Measurements from ENCODE around the gene DTNBP1.
"Not testable (repeated sequence)": the region's sequence is repeated elsewhere in the genome, so short reads cannot be mapped to it uniquely, and the experiment has no call there.

DTNBP1 gene

DNA sequence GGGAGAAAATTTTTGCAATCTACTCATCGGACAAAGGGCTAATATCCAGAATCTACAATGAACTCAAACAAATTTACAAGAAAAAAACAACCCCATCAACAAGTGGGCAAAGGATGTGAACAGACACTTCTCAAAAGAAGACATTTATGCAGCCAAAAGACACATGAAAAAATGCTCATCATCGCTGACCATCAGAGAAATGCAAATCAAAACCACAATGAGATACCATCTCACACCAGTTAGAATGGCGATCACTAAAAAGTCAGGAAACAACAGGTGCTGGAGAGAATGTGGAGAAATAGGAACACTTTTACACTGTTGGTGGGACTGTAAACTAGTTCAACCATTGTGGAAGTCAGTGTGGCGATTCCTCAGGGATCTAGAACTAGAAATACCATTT lies 4.1 kb upstream of the DTNBP1 start:
- not testable (repeated sequence) for DNase-seq (ENCODE audit: low spot score)

DNA sequence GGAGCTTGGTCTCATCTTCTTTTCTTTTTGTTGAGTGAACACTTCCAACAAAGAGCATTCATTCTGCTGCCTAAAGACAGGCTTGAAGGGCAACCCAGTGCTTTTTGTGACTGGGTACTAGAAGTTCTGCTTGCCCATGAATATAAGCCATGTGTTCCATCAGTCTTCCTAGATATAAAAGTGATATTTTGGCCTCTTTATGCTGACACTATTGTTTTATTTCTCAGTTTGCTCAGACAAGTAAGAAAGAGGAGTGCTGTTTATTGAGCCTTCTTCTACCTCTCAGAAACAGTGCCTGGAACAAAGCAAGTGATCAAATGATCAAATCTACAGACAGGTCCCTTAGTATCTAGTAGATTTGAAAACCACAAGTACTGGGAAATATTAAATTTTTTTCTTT lies 2.4 kb upstream of the DTNBP1 start:
- no peak for DNase-seq (ENCODE audit: low spot score)

DNA sequence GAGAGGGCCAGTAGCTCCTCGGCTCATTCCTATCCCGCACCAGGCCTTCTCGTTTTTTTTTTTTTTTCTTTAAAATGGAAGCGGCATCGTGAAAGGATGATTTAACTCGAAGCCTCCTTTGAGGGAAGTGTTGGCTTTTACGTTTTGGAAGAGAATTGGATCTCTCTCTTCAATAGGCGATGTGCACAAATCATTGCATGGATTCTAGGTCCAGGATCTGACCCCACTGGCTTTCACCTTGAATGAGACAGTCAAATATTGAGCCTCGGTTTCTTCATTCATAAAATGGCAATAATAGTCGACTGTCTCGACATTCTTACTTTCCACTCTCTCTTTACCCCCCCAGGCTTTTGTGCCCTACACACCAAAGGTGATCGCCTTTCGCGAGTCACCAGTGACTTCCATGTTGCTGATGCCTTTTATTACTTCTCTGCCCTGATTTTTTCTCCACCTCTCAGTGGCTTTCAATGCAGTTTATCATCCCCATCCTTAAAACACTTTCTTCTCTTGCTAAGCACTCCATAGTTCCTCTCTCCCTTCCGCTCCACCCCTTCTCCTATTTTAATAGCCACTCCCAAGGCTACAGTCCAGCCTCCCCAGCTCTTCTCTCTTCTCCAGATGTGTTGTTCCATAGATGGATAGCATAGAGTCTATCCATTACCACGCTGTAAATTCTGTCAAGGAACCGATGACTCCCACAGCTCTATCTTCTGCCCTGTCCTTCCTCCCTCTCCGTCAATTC lies 473 bp upstream of the DTNBP1 start:
- no peak for DNase-seq (ENCODE audit: low spot score)

GRCh38 chr6:15661853-15662325 lies 939 bp downstream of the DTNBP1 start:
- no peak for DNase-seq (ENCODE audit: low spot score)

DNA sequence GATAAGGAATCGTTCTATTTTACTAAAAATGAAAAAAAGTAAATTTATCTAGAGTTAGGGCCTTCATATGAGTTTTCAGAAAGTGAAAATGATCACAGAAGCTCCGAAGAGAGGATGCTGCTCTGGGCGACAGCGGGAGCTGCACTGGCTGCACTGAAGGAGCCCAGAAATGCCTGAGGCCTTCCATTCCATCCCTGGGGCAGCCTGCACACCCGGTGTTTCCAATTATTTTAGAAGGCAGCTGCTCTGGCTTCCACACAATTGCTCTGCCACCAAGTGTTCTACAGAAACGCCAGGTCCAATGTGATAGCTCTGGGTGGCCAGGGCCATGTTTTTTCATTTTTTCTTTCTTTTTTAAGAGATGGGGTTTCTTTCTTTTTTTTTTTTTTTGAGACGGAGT lies 3.6 kb downstream of the DTNBP1 start:
- DNase-seq (ENCODE audit: low spot score): no peak

DNA sequence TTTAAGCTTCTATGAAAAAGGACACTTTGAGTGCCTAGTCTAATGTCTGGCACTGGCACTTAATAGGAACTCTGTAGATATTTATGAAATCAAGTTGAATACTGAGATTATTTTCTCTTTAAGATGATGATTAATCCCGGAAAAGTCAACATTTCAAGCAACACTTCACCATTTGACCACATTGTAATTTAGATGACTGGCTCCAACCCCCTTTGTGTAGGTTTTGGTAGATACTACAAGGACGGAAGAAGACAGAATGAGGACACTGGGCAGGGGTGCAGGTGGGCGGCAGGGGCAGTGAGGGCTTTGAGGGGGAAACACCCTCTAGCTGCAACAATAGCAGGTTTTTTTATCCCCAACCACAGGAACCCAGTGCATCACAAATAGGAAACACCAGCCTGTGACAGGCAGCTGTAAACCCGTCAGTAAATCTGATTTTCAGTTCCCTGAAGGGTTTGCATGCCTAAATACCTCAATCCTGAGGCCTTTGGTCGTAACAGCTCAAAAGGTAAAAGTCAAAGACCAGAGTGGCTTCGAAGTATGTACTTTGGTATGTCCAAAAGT lies 4.6 kb downstream of the DTNBP1 start:
- no peak for DNase-seq (ENCODE audit: low spot score)

GRCh38 chr6:15657290-15657689 lies 5.5 kb downstream of the DTNBP1 start:
- no peak for DNase-seq (ENCODE audit: low spot score)

DNA sequence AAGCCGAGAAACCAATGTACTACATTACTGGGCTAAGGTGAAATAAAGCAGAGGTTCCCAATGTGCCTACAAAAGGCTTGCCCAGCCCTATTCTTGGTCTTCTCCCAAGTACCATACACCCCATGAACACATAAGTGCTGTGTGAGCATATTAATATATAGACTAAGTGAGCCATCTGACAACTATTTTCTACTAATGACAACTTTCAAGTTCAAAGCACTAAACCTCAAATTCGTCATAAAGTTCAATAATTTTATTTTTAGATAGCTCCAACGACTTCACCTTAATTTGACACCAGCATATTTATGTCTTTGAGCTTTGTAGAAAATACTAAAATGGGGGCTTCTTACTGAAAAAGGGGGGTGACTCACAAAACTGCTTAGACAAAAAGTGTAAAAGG lies 6.7 kb downstream of the DTNBP1 start:
- no peak for DNase-seq (ENCODE audit: low spot score)

DNA sequence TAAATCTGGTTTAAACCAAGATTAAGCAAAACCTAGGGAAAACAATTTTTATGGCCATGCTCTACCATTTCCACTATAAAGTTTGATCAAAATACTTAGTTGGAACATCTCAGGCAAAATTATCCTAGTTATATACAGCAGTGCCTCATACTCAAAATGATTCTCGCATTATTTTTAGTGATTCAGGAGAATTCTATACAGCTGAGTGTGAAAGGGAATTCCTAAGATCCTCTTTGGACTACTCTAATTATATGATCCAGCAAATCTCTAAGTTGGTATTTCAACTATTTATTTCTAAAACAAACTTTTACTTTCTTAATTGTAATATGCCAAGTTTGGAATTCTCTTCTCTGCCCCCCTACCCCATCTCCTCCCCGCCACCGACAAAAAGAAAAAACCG lies 8.6 kb downstream of the DTNBP1 start:
- DNase-seq (ENCODE audit: low spot score): no peak

GRCh38 chr6:15653581-15653980 lies 9.2 kb downstream of the DTNBP1 start:
- no peak for DNase-seq (ENCODE audit: low spot score)

DNA sequence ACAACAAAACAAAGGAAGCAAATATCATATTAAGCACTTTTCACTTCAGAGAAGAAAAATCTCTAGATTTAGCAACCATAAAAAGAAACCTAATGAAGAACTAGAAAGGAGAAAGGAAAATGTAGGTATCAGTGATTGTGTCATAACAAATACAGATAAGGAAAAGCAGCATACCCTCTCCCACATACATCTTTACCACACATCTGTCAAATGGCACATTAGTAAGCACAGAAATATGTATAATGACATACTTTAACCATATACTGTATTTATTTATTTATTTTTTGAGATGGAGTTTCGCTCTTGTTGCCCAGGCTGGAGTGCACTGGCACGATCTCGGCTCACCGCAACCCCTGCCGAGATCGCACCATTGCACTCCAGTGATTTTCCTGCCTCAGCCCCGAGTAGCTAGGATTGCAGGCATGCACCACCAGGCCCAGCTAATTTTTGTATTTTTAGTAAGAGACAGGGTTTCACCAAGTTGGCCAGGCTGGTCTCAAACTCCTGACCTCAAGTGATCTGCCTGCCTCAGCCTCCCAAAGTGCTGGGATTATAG lies 12.7 kb downstream of the DTNBP1 start:
- DNase-seq (ENCODE audit: low spot score): not testable (repeated sequence)

GRCh38 chr6:15644904-15645303 lies 17.9 kb downstream of the DTNBP1 start:
- DNase-seq (ENCODE audit: low spot score): no peak

- DNase-seq (ENCODE audit: low spot score): no peak
Measured at GRCh38 chr6:15643542-15643941, 19.3 kb downstream of the DTNBP1 start.

DNA sequence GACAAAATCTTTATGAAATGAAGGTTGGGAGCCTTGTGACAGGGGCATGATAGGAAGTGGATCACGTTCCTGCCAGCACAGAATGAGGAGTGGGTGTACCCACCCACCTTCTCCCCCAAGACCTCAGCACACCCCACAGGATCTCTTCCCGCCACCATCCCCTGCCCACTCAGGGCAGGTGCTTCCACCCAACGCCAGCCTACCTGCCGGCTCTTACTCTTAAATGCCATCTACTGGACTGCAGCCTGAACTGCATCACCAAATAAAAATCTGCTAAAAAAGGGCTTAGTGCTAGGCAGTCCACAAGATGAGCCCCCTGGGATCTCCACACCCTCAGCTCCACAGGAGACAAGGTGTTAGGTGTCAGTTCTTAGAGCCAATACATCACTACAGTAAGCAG lies 20.6 kb downstream of the DTNBP1 start:
- DNase-seq (ENCODE audit: low spot score): no peak

DNA sequence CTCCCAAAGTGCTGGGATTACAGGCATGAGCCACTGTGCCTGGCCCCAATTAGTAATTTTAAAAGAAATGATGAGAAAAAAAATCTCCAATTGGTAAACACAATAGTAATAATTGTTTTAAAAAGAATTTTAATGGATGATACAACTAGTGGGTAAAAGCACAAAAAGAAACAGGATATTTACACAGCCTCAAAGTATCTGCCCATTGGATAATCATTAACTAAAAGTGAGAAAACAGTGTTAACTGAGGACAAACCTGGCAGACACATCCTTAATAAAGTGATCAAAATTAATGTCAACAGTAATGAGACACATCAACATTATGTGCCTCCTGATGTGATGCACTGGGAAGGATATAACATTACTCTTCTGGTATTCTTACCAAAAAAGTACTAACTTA lies 24.5 kb downstream of the DTNBP1 start:
- no peak for DNase-seq (ENCODE audit: low spot score)

- DNase-seq (ENCODE audit: low spot score): no peak
Measured at GRCh38 chr6:15631432-15631831, 31.4 kb downstream of the DTNBP1 start.

DNA sequence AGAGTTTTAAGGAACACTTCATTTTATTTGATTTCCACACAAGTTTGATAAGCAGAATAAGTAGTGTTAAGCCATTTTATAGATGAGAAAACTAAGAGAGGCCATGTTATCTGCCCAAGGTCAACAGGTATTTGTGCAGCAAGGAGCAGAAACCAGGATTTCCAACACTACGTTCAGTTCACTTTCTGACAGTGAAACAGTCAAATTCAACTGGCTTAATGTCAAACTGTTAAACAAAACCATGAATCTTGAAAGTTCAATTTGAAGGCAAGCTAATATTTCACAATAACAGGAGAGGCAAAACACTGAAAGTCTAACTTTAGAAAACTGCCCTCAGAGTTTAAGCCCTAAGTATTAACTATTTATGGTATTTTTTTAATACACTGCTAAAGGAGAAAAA lies 32.6 kb downstream of the DTNBP1 start:
- no peak for DNase-seq (ENCODE audit: low spot score)

DNA sequence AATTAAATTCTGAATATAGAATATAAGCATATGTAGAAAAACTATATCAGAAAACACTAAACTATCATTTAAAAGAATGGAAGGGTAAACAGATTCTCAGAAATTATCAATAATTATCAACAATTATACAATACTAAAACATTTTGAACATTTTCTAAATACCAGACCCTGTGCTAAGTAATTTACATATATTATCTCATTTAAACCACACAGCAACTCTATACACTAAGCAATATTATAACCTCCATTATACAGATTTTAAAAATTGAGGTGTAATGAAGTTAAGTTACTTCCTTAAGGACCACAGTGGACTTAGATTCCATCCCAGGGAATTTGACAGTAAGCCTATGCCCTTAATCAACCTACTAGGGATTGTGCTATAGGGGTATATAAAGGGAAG lies 33.3 kb downstream of the DTNBP1 start:
- DNase-seq (ENCODE audit: low spot score): no peak

GRCh38 chr6:15628499-15629131 lies 34.2 kb downstream of the DTNBP1 start:
- DNase-seq (ENCODE audit: low spot score): no peak

GRCh38 chr6:15627821-15628220 lies 35.0 kb downstream of the DTNBP1 start:
- DNase-seq (ENCODE audit: low spot score): no peak

DNA sequence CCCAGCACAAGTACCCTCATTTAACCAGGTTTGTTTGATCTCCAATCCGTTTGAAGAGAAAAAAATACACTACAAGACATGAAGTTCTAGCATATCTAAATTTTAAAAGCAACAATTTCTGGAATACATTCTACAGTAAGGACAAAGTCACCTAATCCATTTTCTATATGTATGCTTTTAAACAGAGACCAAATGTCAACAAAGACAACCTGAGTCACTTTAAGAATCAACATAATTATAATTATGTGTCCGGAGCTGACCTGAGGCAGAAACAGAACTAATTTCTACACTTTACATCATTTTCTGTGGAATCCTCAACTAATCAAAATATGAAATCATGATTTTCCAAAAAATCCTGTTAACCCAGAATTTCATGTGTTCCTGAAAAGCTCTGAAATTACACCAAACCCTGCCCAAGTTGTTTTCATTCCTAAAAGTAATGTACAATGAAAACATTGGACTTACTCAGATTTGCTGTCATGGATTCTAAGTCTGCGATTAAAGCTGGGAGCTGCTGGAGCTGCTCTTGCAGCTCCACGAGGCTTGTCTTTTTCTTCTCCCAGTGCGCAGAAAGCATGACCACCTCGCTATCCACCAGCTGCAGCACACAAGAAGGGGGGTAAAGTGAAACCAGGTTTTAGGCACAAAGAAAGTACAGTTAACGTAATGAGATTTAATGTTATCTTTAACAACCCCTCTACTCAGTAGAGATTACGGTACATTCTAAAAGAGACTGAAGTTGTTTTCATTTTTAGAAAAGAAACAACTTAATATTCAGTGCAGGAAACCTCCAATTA lies 35.8 kb downstream of the DTNBP1 start:
- no peak for DNase-seq (ENCODE audit: low spot score)

- DNase-seq (ENCODE audit: low spot score): no peak
Measured at GRCh38 chr6:15626160-15626559, 36.7 kb downstream of the DTNBP1 start.
